Stimulated activated CD8-positive, alpha-beta memory T cell treated with anti-CD3 and anti-CD28 coated beads, Interleukin-12 subunit alpha, Interleukin-12 subunit beta, amount 100 ng/mL, for 24 hours (primary cell): ENCODE data around the gene DLG2.

Source experiments
- DNase-seq: peaks from one replicate; pipeline ENCODE4 v3.0.0-alpha.2; 2020; ENCODE audit errors: extremely low read depth

Gene DLG2

DNA sequence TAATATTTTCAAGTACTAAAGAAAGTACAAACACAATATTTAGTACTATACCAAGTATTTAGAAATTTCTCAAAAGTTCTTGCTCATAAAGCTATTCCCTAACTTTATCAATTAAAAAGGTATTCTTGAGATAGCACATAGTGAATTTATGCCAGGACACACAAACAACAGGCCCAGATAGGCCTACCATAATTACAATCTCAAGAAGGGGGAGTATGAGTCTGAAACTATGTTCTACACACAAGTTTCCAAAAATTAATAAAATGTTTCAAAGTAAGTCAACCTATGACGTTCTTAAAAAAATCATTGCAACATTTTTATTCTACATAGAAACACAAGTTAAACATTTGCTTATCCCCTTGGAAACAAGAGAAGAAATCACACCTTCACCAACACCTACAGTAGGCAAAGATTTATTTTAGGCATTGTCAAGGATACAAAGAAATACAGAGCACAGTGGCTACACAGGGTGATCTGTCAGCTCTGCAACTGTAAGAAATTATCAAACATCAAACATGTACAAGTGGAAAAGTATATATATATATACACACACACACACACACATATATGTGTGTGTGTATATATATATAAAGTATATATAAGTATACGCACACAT lies 1497.1 kb downstream of the DLG2 start:
- no peak for DNase-seq

- DNase-seq = no peak
Measured at GRCh38 chr11:84128840-84129239, 1498.3 kb downstream of the DLG2 start.

GRCh38 chr11:84117394-84117793 lies 1509.8 kb downstream of the DLG2 start:
- DNase-seq = no peak

GRCh38 chr11:84106541-84106940 lies 1520.6 kb downstream of the DLG2 start:
- no peak for DNase-seq

DNA sequence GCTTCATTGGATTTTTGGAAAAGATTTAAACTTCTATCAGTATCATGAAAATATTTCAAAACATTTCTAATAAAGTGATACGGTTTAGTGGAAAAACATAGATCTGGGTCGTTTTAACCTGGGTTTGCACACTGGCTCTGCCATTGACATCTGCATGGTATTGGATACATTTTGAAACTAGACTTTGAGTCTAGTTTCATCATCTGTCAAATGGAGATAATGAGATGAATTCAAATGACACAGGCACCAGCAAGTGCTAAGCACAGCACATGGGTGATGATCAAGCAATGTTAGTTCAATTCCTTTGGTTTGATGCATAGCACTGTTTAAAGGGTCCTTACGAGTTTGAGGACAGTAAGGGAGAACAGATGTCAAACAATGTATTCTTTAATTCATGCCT lies 1522.0 kb downstream of the DLG2 start:
- no peak for DNase-seq

DNA sequence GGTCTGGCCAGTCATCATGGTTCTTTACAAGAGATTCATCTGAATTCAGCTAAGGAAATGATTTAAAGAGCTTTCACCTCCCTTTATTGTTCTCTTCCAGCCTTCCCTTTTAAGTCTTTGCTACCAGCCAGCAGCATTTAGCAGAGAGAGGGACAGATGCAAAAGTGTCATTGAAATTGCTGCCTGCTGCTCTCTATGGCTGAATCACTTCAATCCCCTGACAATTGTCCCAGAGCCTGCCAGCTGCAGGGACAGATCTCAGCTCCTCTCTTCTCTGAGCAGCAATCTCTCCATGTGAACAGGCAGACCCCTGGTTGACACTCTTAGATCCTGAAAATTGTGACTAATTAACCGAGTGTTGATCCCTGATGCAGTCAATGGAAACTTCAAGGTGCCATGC lies 1524.0 kb downstream of the DLG2 start:
- DNase-seq = no peak

- DNase-seq = no peak
Measured at GRCh38 chr11:84097186-84097585, 1530.0 kb downstream of the DLG2 start.

GRCh38 chr11:84091212-84091986 lies 1535.7 kb downstream of the DLG2 start:
- DNase-seq = no peak

- DNase-seq = no peak
Measured at GRCh38 chr11:84089072-84090057, 1537.8 kb downstream of the DLG2 start.

DNA sequence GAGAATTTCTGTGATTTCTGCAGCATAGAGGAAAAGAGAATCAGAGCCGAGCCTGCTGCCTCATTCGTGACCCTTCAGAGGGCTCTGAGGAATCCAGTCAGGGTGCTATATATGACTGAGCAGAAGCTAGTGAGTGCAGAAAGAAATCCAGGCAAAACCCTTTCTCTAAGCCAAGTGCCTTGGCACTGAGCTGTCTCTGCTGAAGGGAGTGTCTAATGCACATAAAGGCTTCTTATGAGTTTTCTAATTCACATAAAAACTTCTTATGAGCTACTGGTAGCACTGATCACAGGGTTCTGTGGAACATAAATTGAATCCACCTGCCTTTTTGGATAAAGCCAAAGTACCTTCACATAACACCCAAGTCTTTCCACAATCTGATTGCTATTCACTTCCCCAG lies 1555.3 kb downstream of the DLG2 start:
- DNase-seq = no peak

GRCh38 chr11:84069048-84069447 lies 1558.1 kb downstream of the DLG2 start:
- DNase-seq = no peak

GRCh38 chr11:84061726-84062125 lies 1565.4 kb downstream of the DLG2 start:
- DNase-seq = no peak

GRCh38 chr11:84056653-84057376 lies 1570.3 kb downstream of the DLG2 start:
- DNase-seq = no peak

DNA sequence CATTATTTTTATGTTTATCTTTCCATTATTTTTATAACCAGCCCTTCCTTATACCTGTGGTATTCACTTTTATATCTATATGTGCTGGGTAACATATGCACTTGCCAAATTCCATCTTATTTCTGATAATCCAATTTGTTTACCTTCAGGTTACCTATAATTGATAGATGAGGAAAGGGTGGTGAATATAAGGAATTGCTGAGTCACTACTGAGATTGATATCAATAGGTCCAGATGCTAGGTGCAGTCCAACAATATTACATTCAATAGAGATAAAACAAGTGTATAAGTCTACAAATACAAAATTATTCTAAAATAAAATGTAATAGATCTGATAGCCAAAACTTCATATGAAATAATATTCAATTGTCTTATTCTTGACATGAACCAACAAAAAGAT lies 1582.0 kb downstream of the DLG2 start:
- DNase-seq = no peak

- no peak for DNase-seq
Measured at GRCh38 chr11:84044706-84045105, 1582.4 kb downstream of the DLG2 start.

DNA sequence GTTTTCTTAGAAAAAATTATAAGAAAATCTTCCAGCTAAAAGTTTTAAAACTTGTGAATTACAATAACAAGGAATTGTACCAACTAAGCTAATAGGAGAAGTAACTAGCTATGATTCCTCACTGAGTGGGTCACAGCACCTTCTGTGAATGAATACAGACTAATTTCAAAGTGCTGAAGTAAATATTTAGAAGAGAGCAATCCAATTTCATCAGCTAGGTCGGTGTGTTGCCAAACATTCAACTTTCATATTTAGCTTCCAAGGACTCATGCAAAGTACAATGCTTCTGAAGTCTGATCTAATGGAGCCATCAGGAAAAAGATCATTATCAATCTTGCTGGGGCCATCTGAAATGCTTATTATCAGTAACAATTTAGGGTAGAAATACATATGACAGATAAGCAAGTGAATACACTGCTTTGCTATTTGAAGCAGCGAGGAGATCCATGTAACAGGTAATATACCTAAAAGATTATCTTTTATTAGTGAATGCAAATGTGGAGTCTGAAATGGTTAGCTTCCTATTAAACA lies 1590.4 kb downstream of the DLG2 start:
- DNase-seq = no peak

GRCh38 chr11:84035645-84036044 lies 1591.5 kb downstream of the DLG2 start:
- no peak for DNase-seq

GRCh38 chr11:84034484-84034883 lies 1592.7 kb downstream of the DLG2 start:
- DNase-seq = no peak

DNA sequence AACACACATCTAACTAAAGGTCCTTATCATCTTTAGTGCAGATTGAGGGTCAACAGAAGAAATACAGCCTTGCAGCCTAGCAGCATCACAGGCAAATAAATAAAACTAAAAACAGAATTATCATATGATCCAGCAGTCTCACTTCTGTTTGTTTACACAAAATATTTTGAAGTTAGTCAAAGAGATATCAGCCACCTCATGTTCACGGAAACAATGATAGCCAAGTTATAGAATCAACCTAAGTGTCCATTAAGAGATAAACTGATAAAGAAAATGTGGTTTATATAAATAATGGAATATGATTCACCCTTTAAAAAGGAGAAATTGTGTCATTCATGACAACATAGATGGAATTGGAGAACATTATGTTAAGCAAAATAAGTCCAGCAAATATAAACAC lies 1602.9 kb downstream of the DLG2 start:
- DNase-seq = no peak

GRCh38 chr11:84022695-84023094 lies 1604.4 kb downstream of the DLG2 start:
- no peak for DNase-seq

DNA sequence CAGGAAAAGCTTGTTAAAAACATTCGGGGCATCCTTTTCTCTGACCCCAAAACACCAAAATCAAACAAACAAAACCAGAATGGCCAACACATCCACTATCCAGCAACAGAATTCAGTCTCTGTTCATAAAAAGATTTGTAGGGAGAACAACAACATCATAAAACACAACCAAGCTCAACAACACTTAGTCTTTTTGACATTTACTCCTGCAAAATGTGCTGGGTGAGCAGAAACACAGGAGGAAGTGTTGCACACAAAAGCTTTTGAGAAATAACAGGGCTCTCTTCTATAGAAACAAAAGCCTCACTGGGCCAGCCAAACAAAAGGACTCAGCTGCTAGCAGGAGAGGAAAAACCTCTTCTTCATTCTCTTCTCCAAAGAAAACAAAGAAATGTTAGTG lies 1604.9 kb downstream of the DLG2 start:
- no peak for DNase-seq

GRCh38 chr11:84021291-84021690 lies 1605.9 kb downstream of the DLG2 start:
- no peak for DNase-seq
